Hippocampal formation (tissue), 2 donors: Measurements from ENCODE around the gene SLC35A5.
"Not testable (repeated sequence)": the region's sequence is repeated elsewhere in the genome, so short reads cannot be mapped to it uniquely, and the experiment has no call there.

Experiments used
- DNase-seq, 2 donors: peaks; one replicate each; lab custom pipeline; 2025; lab: John Stamatoyannopoulos, UW

Gene SLC35A5

GRCh38 chr3:112561734-112562529, at the start of gene SLC35A5, which contains the start of gene ATG3:
TSS of gene SLC35A5 (plus strand) at chr3:112562045. CDS start at chr3:112563404, 1,359 bp downstream.
TSS of gene ATG3 (minus strand) at chr3:112561962. CDS start at chr3:112561528, 434 bp downstream.
- DNase-seq, result peak; percentile 98

- no peak for DNase-seq
Measured at GRCh38 chr3:112512320-112512719, 49.5 kb upstream of the SLC35A5 start.

- no peak for DNase-seq
Measured at GRCh38 chr3:112514527-112515128, 47.2 kb upstream of the SLC35A5 start.

- DNase-seq, result not testable (repeated sequence)
Measured at GRCh38 chr3:112518970-112519369, 42.9 kb upstream of the SLC35A5 start.

DNA sequence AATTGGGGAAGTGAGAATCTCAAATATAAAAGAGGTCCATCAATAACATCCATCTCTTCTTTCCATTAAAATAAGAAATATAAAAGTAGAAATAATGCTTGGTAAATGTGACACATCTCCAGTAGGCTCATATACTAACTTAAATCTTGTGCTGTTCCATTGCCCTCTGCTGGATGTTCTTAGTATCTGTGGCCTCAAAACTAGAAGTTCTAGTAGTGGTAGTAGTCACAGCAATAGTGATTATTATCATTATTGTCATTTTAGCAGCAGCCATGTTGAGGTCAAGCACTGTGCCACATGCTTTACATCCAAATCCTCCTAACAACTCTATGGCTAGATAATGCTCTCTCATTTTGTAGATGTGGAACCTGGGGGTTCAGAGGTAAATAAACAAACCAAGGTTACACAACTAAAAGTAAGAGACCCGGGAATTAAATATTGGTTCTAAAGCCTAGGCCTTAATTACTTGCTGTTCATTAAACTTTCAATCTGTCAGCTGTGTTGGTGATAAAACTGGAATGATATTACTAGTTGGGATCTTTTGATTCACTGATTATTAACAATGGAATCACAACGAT, 42.3 kb upstream of the SLC35A5 start:
- peak in 1 of 2 donors; percentile 82 for DNase-seq

GRCh38 chr3:112524127-112524526, 37.7 kb upstream of the SLC35A5 start:
- DNase-seq, result not testable (repeated sequence)

GRCh38 chr3:112530573-112530972, 31.3 kb upstream of the SLC35A5 start:
- no peak for DNase-seq

GRCh38 chr3:112531358-112531781, 30.5 kb upstream of the SLC35A5 start:
- peak in 1 of 2 donors; percentile 56 for DNase-seq

- no peak for DNase-seq
Measured at GRCh38 chr3:112539825-112540650, 21.8 kb upstream of the SLC35A5 start.

- DNase-seq, result no peak
Measured at GRCh38 chr3:112546216-112546759, 15.6 kb upstream of the SLC35A5 start.

DNA sequence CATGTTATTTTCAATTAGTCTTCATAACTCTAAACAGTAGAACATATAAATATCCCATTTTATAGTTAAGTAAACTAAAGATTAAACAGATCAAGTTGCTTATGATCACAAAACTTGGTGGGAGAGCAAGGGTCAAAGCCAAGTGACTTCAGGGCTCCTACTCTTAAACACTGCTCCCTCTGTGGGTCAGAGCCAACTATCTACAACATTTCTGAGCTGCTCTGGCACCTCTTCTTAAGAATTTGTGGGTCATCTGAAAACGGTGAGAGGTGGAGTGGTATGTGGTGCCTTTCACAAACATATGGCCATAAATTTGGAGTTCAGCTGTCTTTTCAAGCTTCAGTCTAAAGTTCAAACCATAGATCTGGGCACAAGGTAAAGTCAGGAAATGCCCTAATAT, 11.0 kb upstream of the SLC35A5 start:
- DNase-seq, result no peak

GRCh38 chr3:112555535-112556170, 6.2 kb upstream of the SLC35A5 start:
- peak in 1 of 2 donors; percentile 23 for DNase-seq

GRCh38 chr3:112557976-112558375, 3.9 kb upstream of the SLC35A5 start:
- no peak for DNase-seq

GRCh38 chr3:112560307-112560706, 1.5 kb upstream of the SLC35A5 start:
- no peak for DNase-seq

DNA sequence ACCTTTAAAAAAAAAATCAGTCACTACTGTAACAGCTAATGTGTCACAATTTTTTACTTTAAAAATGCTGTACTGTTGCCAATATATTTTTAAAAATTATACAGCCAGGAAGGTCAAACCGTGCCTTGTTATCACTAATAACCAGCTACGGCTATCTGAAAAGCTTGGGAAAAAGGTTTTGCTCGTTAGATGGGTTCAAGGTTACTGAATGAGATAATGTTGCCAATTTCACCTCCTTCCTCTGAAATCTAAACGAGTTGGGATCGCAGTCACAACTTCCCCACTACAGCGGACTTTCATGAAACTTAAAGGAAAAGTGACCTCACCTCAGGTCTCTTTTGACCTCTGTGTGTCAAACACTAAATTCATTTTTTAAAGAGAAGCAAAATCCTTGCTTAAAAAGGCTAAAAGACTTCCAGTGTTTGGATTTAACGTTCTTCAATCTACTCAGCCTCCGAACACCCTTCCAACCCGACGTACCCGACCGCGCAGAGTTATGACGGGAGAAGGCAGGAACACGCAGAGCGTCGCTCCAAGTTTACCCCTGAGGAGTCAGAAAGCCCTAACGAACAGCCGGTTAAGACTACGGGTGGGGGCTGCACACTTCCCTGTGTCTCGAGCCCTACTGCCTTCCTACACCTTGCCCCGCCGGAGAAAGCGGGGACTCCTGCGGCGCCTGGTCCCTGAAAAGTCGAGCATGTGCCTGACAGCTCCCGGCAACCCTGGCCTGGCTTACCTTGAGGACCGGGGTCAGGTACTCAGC, 943 bp upstream of the SLC35A5 start:
- DNase-seq, result peak in 1 of 2 donors; percentile 34

DNA sequence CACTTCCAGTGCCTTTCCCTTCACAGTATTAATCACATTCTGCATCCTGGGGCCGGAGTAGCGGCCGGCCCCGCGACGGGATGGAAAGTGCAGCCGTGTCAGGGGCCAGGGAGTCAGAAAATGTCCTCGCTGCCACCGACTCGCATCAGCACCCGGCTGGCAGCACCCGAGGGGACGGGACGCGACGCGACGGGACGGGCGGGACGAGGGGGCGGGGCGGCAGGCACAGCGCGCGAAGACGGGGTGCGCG, 436 bp upstream of the SLC35A5 start:
- no peak for DNase-seq

DNA sequence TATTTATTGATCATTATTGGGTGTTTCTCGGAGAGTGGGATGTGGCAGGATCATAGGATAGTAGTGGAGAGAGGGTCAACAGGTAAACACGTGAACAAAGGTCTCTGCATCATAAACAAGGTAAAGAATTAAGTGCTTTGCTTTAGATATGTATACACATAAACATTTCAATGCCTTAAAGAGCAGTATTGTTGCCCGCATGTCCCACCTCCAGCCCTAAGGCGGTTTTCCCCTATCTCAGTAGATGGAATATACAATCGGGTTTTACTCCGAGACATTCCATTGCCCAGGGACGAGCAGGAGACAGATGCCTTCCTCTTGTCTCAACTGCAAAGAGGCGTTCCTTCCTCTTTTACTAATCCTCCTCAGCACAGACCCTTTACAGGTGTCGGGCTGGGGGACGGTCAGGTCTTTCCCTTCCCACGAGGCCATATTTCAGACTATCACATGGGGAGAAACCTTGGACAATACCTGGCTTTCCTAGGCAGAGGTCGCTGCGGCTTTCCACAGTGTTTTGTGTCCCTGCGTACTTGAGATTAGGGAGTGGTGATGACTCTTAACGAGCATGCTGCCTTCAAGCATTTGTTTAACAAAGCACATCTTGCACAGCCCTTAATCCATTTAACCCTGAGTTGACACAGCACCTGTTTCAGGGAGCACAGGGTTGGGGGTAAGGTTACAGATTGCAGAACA, 2.5 kb downstream of the SLC35A5 start:
- DNase-seq, result not testable (repeated sequence)

- DNase-seq, result no peak
Measured at GRCh38 chr3:112564940-112565305, 3.1 kb downstream of the SLC35A5 start.

DNA sequence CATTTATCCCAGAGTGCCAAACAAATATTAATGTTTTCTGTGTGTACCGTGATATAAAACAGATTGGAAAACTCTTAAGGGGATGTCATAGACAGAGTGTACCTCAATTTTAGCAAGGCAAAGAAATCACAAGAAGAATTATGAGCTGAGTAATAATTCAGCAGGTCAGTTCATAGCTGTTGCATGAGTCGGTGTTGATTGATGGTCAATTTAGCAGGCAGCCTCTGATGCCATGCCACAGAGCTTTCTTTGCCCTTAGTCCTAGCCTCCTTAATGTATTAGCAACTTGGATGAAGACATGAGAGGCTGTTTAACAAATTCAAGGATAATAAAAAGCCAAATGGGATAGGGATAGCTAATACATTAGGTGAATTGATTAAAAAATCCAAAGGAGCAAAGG, 6.8 kb downstream of the SLC35A5 start:
- no peak for DNase-seq

GRCh38 chr3:112569265-112569664, 7.4 kb downstream of the SLC35A5 start:
- DNase-seq, result no peak
